Cardiac fibroblast (primary cell): ENCODE results near the gene MRPL55.

Source experiments
- DNase-seq, 2 donors: peaks; one replicate each; pipeline versions ENCODE4 v3.0.0 to v3.0.0-alpha.2; 2010; ENCODE audit warnings: low read depth in 2 of 2
- H3K4me3 ChIP-seq, 2 donors: replicated peaks in 1 of 2; 1 replicate in 1 of 2; 2 replicates in 1 of 2; pipeline ENCODE4 v1.5.1; 2011; ENCODE audit warnings: low read depth in 2 of 2, low read length in 2 of 2, mild to moderate bottlenecking in 2 of 2, moderate library complexity in 1 of 2
- CTCF ChIP-seq: IDR thresholded peaks from one replicate; pipeline ENCODE4 v1.5.1; 2011; ENCODE audit warnings: low read depth, mild to moderate bottlenecking, low read length, inconsistent platforms

The MRPL55 gene

GRCh38 chr1:228090613-228091081 lies 18.5 kb downstream of the MRPL55 start:
- no peak for TF ChIP-seq CTCF
- no peak overlapping the region for H3K4me3 ChIP-seq
- DNase-seq = peak; percentile 16 to 62

- DNase-seq = no peak
- no peak for TF ChIP-seq CTCF
- H3K4me3 ChIP-seq = no peak overlapping the region
Observed at GRCh38 chr1:228089519-228090380, 19.3 kb downstream of the MRPL55 start.

DNA sequence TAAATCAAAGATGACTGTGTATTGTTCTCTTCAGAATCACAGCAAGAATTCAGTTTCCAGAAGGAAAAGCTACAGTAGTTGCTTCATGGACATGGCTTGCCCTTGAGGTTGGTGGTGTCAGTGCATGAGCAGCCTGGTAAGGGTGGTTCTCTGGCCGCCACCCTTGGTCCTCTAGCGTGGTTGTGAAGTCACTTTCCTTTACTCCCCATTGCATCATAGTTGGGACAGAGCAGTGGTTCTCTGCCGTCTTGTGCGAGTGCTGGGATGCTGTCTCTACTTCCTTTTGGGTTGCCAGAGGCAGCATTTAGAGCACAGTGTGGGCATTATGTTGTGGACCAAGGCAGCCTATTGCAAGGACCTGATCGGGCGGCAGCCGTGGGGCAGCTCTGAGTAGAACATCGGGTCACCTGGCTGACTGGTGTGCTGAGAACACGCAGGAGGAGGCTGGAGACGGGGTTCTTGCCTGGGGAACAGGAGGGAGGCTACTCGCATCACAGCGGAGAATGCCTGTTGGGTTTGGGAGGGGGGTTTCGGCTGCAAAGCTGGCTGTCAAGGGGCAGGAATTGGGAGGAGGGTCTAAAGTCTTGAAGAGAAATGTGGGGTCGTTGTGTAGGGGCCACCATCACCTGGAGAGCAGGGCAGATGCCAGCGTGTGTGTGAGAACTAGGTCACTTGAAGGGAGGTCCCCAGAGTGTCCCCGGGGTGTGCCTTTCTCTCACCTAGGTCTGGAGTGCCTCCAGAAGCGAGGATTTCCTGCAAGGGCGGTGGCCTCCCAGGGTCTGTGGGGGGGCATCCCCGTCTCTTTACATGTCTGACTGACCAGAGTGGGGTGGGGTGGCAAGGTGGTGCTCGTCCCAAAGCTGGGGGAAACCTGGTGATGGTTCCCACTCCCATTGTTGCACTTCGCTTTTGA lies 20.3 kb downstream of the MRPL55 start:
- TF ChIP-seq CTCF = no peak
- peak; percentile 17 to 46 for DNase-seq
- H3K4me3 ChIP-seq = no peak overlapping the region

GRCh38 chr1:228087771-228088251 lies 21.3 kb downstream of the MRPL55 start:
- H3K4me3 ChIP-seq = peak overlapping the region in 1 of 2 donors; percentile 27
- peak; percentile 18 for TF ChIP-seq CTCF
- DNase-seq = peak; percentile 84 to 90

GRCh38 chr1:228085287-228085951 lies 23.7 kb downstream of the MRPL55 start:
- TF ChIP-seq CTCF = no peak
- DNase-seq = peak; percentile 90 to 91
- peak overlapping the region; percentile 78 to 95 for H3K4me3 ChIP-seq

DNA sequence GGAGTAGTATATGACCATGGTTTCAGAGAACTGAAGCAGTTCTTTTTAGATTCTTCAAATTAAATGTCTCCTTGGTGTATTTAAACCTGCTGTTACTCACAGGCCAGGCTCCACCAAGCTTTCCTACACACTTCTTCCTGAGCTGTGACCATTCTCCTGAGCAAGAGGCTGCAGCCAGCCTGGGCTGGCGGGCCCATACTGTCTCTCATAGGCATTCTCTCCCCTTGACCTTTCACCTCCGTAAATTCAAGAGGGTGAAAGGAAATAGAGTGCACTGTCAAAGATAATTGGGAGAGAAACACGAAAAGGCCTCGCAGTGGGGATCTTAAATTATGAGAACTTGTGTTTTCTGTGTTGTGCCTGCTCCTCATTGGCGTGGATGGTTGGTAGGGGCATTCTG lies 24.3 kb downstream of the MRPL55 start:
- DNase-seq = no peak
- peak overlapping the region; percentile 78 to 95 for H3K4me3 ChIP-seq
- TF ChIP-seq CTCF = no peak
